Coronary artery (tissue), 2 donors: ENCODE results near the gene NDNF.

Experiments
- DNase-seq: peaks from one replicate; pipeline ENCODE4 v3.0.0-alpha.2; 2017; ENCODE audit warnings: low spot score
- H3K27ac ChIP-seq, 2 donors: fragments of 200-600 bp; sonication (generic); one replicate each; pipeline ENCODE4 v1.5.1; 2016 to 2019
- H3K4me3 ChIP-seq: fragments of 200-600 bp; sonication (generic); 2 replicates; pipeline ENCODE4 v1.5.1; 2016; ENCODE audit warnings: mild to moderate bottlenecking, moderate library complexity
- CTCF ChIP-seq: fragments of 200-600 bp; sonication (generic); IDR thresholded peaks from one replicate; pipeline ENCODE4 v1.5.1; 2019; ENCODE audit warnings: antibody characterized with exemption

NDNF gene

GRCh38 chr4:121061861-121062260 is 10.5 kb downstream of the NDNF start:
- DNase-seq, result no peak
- Histone ChIP-seq H3K27ac (no peak overlapping the region), H3K4me3 (no peak overlapping the region)
- TF ChIP-seq CTCF, result no peak

DNA sequence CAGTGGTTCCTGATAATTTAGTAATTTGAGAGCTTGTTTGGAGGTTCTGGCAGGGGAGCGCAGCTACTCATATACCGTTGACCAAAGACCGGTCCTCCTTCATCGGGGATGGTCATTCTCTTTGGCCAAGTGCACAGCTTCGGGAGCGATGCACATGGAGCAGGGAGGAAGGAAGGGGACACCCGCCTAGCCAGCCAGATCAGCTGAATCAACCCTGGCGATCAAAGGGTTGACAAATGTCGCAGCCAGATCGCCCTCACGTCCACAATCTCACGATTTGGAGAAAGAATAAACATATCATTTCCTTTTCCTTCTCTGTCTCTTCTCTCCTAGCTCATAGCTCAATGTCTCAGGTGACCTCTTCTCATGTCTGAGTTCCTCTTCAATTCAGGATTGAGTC is 11.1 kb downstream of the NDNF start:
- no peak overlapping the region for H3K27ac ChIP-seq
- no peak overlapping the region for H3K4me3 ChIP-seq
- DNase-seq, result no peak
- TF ChIP-seq CTCF, result no peak

DNA sequence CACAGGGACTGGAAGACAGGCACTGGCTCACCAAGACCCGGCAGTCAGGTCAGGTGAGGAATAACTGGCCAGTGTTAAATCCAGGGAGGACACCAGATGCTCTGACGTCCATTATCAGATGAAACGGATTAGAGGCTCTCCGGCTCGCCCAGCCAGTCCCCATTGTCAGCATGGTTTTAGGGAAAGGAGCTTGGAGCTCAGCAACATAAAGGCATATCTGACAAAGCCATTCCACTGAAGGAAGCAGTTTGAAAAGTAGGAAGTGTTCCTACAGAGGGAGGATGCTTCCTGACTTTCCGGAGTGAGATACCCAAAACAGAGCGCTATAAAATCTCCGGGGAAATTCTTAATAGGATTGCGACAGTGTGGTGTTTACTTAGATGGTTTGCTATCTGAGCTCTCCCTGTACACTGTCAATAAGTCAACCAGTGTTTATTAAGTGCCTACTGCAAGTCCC is 14.8 kb downstream of the NDNF start:
- Histone ChIP-seq H3K4me3 (no peak overlapping the region), H3K27ac (no peak overlapping the region)
- no peak for DNase-seq
- TF ChIP-seq CTCF, result no peak

DNA sequence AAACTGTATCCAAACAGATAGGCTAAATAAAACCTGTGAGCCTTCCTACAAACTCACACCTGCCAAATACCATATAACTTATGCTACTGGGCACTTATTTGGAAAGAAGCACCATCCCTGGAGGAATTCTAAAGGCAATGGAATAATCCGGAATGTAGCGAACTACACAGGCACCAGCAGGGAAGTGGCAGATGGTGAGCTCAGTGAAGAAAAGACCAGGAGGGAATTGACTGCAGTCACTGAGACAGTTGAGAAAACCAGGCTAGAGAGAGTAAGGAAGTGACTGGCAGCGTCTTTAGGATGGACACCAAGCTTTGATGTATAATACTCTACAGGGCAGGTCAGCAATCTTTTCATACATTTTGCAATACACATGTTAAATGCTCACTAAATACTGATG is 16.3 kb downstream of the NDNF start:
- no peak overlapping the region for H3K4me3 ChIP-seq
- TF ChIP-seq CTCF, result no peak
- no peak for DNase-seq
- no peak overlapping the region for H3K27ac ChIP-seq

DNA sequence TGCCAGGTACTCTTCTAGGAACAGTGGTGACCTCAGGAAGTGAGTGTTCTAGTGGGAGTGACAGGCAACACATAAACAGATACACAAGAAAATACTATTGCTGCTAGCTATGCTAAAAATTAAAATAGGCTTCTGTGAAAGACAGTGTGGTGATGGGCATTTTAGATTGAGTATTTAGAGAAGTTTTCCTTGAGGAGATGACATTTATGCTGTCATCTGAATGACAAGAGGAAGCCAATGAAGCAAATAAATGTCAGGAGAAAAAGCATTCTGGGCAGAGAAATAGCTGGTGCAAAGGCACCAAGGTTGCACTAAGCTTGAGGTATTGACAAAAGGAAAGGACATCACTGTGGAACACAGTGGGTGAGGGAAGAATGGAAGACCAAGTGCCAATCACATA is 18.0 kb downstream of the NDNF start:
- Histone ChIP-seq H3K4me3 (no peak overlapping the region), H3K27ac (no peak overlapping the region)
- no peak for TF ChIP-seq CTCF
- DNase-seq, result no peak

- H3K27ac ChIP-seq, result no peak overlapping the region
- no peak for DNase-seq
- H3K4me3 ChIP-seq, result no peak overlapping the region
- no peak for TF ChIP-seq CTCF
These were observed 18.7 kb downstream of the NDNF start for GRCh38 chr4:121053601-121054143.

- DNase-seq, result no peak
- H3K4me3 ChIP-seq, result no peak overlapping the region
- no peak for TF ChIP-seq CTCF
These were observed 22.0 kb downstream of the NDNF start for GRCh38 chr4:121050300-121050699.

More at GRCh38 chr4:121050300-121050699, 22.0 kb downstream of the NDNF start:
- H3K27ac ChIP-seq, result no peak overlapping the region
